GM18861 (cell line): ENCODE measurements around the gene ZNF189.

Source experiments
- ATAC-seq: cut with Tn5 transposase; IDR thresholded peaks from one replicate; pipeline ENCODE4 v1.9.1; 2021; ENCODE audit not compliant: unreplicated experiment

The ZNF189 gene

DNA sequence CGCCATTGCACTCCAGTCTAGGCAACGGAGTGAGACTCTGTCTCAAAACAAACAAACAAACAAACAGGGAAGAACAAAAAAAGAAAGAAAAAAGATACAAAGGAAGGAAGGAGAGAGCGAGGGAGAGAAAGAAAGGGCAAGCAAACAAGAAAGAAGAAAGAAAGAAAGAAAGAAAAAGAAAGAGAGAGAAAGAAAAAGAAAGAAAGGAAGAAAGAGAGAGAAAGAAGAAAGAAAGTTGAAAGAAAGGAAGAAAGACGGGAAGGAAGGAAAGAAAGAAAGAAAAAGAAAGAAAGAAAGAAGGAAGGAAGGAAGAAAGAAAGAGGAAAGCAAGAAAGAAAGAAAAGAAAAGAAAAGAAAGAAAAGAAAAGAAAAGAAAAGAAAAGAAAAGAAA lies 50.0 kb downstream of the ZNF189 start:
- no peak for ATAC-seq

DNA sequence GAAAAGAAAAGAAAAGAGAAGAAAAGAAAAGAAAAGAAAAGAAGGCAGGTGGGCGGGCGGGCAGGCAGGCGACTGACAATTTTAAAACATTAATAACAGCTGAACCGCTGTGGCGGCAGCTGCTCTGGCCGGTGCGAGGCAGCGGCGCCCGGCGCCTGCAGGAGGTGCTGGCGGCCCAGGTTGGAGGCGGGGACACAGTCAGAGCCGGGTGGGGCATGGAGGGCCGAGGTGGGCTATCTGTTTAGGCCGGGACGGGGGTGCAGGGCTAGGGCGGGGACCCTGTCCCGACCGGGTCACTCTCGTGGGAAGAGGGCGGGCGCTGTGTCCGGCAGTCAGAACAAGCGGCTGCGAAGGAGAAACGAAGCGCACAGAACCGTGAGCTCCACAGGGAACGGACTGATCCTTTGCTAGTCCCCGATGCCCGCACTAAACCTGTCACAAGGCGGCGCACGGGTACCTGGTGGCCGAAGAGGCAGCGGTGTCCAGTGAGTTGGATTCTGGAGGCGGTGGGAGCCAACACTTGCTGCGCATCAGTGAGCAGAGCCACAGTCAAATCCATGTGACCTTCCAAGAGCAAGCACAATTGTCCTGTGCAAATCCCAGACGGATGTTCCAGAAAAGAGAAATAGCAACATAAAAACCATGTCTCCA lies 50.5 kb downstream of the ZNF189 start:
- peak; percentile 95 for ATAC-seq

DNA sequence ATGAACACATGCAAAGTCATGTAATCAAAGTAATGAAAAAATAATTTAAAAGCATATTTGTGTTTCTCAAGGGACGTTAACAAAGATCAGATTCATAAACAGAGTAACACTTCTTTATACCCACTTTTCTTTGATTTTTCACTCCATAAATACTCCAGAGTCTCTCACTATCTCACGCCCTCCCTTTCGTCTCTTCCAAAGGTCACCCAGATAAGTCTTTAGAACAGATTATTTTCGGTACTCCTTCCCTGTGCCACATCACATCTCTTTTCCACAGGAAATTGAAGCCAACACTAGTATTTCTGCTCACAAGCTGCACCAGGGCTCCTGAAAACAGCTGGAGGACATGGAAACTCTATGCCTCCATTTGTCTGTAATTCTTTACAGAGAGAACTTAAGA lies 52.3 kb downstream of the ZNF189 start:
- ATAC-seq, result no peak

DNA sequence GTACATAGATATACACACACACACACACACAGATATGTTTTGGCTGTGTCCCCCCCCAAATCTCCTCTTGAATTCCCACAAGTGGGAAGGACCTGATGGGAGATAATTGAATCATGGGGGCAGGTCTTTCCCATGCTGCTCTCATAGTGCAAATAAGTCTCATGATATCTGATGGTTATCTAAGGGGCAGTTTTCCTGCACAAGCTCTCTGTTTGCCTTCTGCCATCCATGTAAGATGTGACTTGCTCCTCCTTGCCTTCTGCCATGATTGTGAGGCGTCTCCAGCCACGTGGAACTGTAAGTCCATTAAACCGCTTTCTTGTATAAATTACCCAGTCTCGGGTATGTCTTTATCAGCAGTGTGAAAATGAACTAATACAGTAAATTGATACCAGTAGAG lies 52.8 kb downstream of the ZNF189 start:
- ATAC-seq, result no peak

DNA sequence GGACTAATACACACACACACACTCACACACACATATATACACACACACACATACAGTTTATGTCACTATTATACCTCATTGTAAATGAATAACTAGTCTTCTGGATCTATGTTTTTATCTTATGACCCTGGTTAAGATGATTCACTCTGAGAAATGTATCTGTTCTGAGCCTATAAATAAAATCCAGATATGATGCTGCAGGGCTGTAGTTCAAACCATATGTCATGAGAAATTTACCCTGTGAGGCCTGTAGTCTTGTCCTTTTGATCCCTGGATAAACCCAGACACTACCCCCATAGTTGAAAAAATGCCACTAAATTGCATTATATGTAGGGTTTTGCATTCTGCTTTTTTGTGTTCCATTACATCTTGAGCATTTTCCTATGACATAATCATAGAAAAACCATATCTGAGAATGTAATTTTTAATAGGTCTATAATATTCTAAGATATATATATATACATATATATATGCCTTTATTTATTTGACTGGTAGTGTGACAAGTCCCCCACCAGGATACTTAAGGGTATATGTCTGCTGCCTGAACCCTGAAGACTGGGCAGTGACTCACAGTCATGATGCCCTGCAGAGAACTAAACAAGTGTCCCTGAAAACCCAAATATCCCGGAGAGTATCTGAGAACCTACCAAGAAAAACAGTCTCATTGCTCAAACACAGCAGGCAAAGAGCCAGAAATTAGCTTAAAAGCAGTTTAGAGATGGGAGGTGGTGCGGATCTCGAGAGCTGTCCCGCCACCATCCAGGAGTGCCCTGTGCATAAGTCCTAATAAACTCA lies 55.3 kb downstream of the ZNF189 start:
- no peak for ATAC-seq

DNA sequence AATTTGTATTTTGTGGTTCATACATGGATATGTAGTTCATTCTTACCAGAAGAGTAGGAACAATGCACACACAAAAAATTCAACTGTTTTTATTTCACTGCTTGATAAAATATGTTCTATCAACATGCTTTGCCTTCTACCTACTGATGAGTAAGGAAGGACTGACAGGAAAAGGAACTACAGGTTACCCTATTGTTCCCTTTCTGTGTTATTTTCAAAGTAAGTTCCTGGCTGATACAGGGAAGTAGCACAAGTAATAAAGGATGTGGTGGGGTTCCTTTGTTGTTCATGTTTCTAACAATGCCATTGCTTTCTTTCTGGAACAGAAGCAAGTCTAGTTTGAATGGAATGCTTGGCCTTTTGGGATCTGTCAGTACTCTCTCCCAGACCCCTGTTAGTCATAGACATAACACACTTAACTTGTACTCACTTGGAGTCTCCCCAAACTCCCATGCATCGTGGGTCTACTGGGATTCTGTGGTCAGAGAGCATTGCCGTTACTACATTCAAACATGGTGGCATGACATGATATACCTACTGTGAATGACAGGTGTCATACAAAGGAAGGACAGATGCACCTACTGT lies 57.1 kb downstream of the ZNF189 start:
- ATAC-seq, result no peak

DNA sequence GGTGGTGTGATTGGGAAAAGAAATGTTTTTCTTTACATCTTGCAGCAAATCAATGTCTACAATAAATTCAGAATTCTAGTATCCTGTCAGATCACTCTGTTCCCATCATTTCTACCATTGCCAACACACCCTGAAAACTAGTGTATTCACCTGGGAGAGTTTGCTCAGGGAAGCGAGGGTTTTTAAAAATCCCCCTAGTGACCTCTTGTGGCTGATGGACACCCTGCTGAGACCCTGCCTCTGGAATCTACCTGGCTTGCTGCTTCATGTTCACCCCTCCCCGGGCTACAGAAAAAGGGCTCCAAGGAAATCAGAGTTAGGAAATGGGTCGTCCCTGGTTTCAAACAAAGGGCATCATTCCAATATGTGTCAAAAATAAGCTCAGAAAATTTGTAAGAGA lies 58.4 kb downstream of the ZNF189 start:
- ATAC-seq, result no peak

DNA sequence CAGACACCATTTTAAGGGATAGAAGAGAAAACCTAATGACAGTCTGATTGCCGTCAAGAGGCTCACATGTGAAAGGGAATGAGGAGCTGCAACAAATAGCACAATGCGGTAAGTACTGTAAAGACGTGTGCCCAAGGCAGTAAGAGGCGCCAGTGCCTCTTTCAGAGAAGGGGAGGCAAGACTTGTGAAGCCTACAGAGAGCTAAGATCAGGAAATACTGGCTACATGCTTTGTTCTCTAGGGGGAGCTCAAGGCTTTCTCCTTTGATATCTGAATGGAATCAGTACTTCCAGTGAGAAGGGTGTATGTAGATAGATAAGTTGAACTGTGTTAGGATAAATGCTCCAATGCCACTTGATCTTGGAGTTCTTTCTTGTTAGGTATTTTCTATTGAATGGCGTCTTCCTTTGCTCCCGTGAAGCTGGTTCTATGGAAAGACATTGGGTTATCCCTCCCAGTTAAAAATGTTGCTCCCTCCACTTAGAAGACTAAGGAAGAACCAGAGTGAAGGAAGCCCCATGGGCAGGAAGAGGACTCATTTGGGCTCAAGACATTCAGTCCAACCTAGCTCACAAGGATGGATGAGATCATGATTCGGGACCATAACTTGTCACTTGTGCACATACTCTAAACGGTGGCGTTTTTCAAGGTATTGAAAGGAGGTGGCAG lies 60.4 kb downstream of the ZNF189 start:
- ATAC-seq, result peak; percentile 94
